HEK293T (cell line): ENCODE data around the gene AHI1.

Experiments used
- ARNT ChIP-seq: fragments of 450-650 bp; IDR thresholded peaks from 2 replicates; pipeline ENCODE4 v1.6.1; 2017; ENCODE audit warnings: mild to moderate bottlenecking
- BHLHE40 ChIP-seq: fragments of 450-650 bp; IDR thresholded peaks from 2 replicates; pipeline ENCODE4 v1.6.1; 2016; ENCODE audit warnings: mild to moderate bottlenecking, moderate library complexity, borderline replicate concordance
- ELF4 ChIP-seq: fragments of 450-650 bp; IDR thresholded peaks from 2 replicates; pipeline ENCODE4 v1.6.1; 2017; ENCODE audit warnings: antibody characterized with exemption
- FOXA1 ChIP-seq: fragments of 450-650 bp; IDR thresholded peaks from 2 replicates; pipeline ENCODE4 v1.6.1; 2016; ENCODE audit warnings: mild to moderate bottlenecking
- FOXK2 ChIP-seq: fragments of 450-650 bp; IDR thresholded peaks from 2 replicates; pipeline ENCODE4 v1.6.1; 2016; ENCODE audit warnings: mild to moderate bottlenecking
- FOXM1 ChIP-seq: fragments of 450-650 bp; IDR thresholded peaks from 2 replicates; pipeline ENCODE4 v1.6.1; 2017; ENCODE audit warnings: mild to moderate bottlenecking, borderline replicate concordance
- HDGF ChIP-seq: fragments of 450-650 bp; IDR thresholded peaks from 2 replicates; pipeline ENCODE4 v1.6.1; 2017; ENCODE audit warnings: antibody characterized with exemption, borderline replicate concordance
- L3MBTL2 ChIP-seq: fragments of 450-650 bp; conservative IDR thresholded peaks from 2 replicates; pipeline ENCODE4 v1.6.1; 2016; ENCODE audit warnings: mild to moderate bottlenecking
- LEF1 ChIP-seq: fragments of 450-650 bp; IDR thresholded peaks from 2 replicates; pipeline ENCODE4 v1.6.1; 2017; ENCODE audit warnings: mild to moderate bottlenecking, borderline replicate concordance
- NFRKB ChIP-seq: fragments of 450-650 bp; IDR thresholded peaks from 2 replicates; pipeline ENCODE4 v1.6.1; 2016; ENCODE audit warnings: mild to moderate bottlenecking, moderate library complexity
- SP1 ChIP-seq: fragments of 450-650 bp; IDR thresholded peaks from 2 replicates; pipeline ENCODE4 v1.6.1; 2017
- SUZ12 ChIP-seq: fragments of 450-650 bp; IDR thresholded peaks from 2 replicates; pipeline ENCODE4 v1.6.1; 2016; ENCODE audit warnings: mild to moderate bottlenecking
- TARDBP ChIP-seq: fragments of 450-650 bp; IDR thresholded peaks from 2 replicates; pipeline ENCODE4 v1.6.1; 2016
- ZNF384 ChIP-seq: fragments of 450-650 bp; IDR thresholded peaks from 2 replicates; pipeline ENCODE4 v1.6.1; 2016

GRCh38 chr6:135519348-135519747 lies 21.8 kb upstream of the AHI1 start:
- TF ChIP-seq ELF4 (no peak), SP1 (no peak), FOXA1 (no peak), FOXM1 (no peak), ZNF384 (no peak), SUZ12 (no peak), BHLHE40 (no peak), TARDBP (no peak), L3MBTL2 (no peak), ARNT (no peak), NFRKB (no peak), FOXK2 (no peak), HDGF (no peak), LEF1 (no peak)
